ENCODE data around the gene FHL5. TPM values are rescaled to one million over a fixed set of nuclear protein-coding genes. Genes with fewer than 3 reads are reported as not detected.

Gene FHL5
- total and polyA plus RNA-seq, 2 experiments from 2014 or later, result not detected

- peak; percentile 68 to 73 for TF ChIP-seq CTCF (conservative IDR thresholded peaks at IDR 0.05; ENCODE audit: low read depth in 2 of 2)
- no peak for TF ChIP-seq EZH2phosphoT487 (IDR thresholded peaks at IDR 0.05; ENCODE audit: unreplicated experiment)
Observed at GRCh38 chr6:96542702-96543101, 20.2 kb upstream of the FHL5 start (continued).

- H2AFZ ChIP-seq, result no peak overlapping the region
- no peaks in the 10 kb centered on the region for H3K27me3 Mint-ChIP-seq (ENCODE audit: insufficient read depth, low read depth, poor library complexity)
- H3K4me1 ChIP-seq (ENCODE audit: insufficient read depth), result no peaks in the 10 kb centered on the region
- H3K4me1 Mint-ChIP-seq, result no peaks in the 10 kb centered on the region
- no peaks in the 10 kb centered on the region for H3K27me3 ChIP-seq (ENCODE audit: insufficient read depth)
- H4K20me1 ChIP-seq (replicated peaks; ENCODE audit: insufficient read depth), result no peaks in the 10 kb centered on the region
- DNase-seq (ENCODE audit: low spot score) (no peak), ATAC-seq (no peak)
- no peak overlapping the region for H3K4me3 Mint-ChIP-seq
- H3K4me2 ChIP-seq, result no peak overlapping the region
- H3K36me3 Mint-ChIP-seq (ENCODE audit: low read depth), result peaks cover 14% of the 10 kb centered on the region
- no peak overlapping the region for H3K27ac ChIP-seq (ENCODE audit: low read depth)
- TF ChIP-seq ZNF331 (CRISPR knock-in tag; IDR thresholded peaks at IDR 0.05; ENCODE audit: low read depth), result no peak
- TF ChIP-seq EZH2phosphoT487 (IDR thresholded peaks at IDR 0.05; ENCODE audit: unreplicated experiment), result no peak
- no peaks in the 10 kb centered on the region for H3K36me3 ChIP-seq (ENCODE audit: insufficient read depth)
- no peaks in the 10 kb centered on the region for H3K79me2 ChIP-seq (replicated peaks; ENCODE audit: insufficient read depth)
- no peaks in the 10 kb centered on the region; the same call in 2 of the 3 replicates for H3K9me3 Mint-ChIP-seq
- H3F3A ChIP-seq (replicated peaks; ENCODE audit: low read depth), result no peaks in the 10 kb centered on the region
- H3K4me3 ChIP-seq, result no peak overlapping the region
- no peaks in the 10 kb centered on the region for H3K9me2 ChIP-seq (ENCODE audit: insufficient read depth)
- H3K27ac Mint-ChIP-seq, result no peak overlapping the region
Observed at GRCh38 chr6:96545882-96546281, 17.0 kb upstream of the FHL5 start.

GRCh38 chr6:96547654-96548053 lies 15.3 kb upstream of the FHL5 start:
- no peak overlapping the region for H3K4me3 Mint-ChIP-seq
- no peaks in the 10 kb centered on the region for H3K4me1 ChIP-seq (ENCODE audit: insufficient read depth)
- H3K9me3 Mint-ChIP-seq, result no peaks in the 10 kb centered on the region; the same call in 2 of the 3 replicates
- ATAC-seq (no peak), DNase-seq (ENCODE audit: low spot score) (no peak)
- H3K27ac Mint-ChIP-seq, result no peak overlapping the region
- H3K36me3 ChIP-seq (ENCODE audit: insufficient read depth), result 0 out of 2 replicates have a peak, but pooled peaks cover 4% of the 10 kb centered on the region
- no peaks in the 10 kb centered on the region for H4K20me1 ChIP-seq (replicated peaks; ENCODE audit: insufficient read depth)
- no peaks in the 10 kb centered on the region for H3K4me1 Mint-ChIP-seq
- H3K27me3 ChIP-seq (ENCODE audit: insufficient read depth), result no peaks in the 10 kb centered on the region
- no peaks in the 10 kb centered on the region for H3K9me2 ChIP-seq (ENCODE audit: insufficient read depth)
- H3K27ac ChIP-seq (ENCODE audit: low read depth), result no peak overlapping the region
- no peaks in the 10 kb centered on the region for H3K27me3 Mint-ChIP-seq (ENCODE audit: insufficient read depth, low read depth, poor library complexity)
- H3K4me3 ChIP-seq, result no peak overlapping the region
- TF ChIP-seq CREB1 (CRISPR knock-in tag; IDR thresholded peaks at IDR 0.05; ENCODE audit: low read depth) (no peak), JUNB (IDR thresholded peaks at IDR 0.05; ENCODE audit: unreplicated experiment) (no peak), ZNF114 (CRISPR knock-in tag; IDR thresholded peaks at IDR 0.05) (no peak), POLR2AphosphoS5 (IDR thresholded peaks at IDR 0.05; ENCODE audit: low read depth) (no peak), CTCF (conservative IDR thresholded peaks at IDR 0.05; ENCODE audit: low read depth in 2 of 2) (no peak)
- H3K79me2 ChIP-seq (replicated peaks; ENCODE audit: insufficient read depth), result no peaks in the 10 kb centered on the region
- no peak overlapping the region for H3K4me2 ChIP-seq
- H2AFZ ChIP-seq, result no peak overlapping the region
- H3K36me3 Mint-ChIP-seq (ENCODE audit: low read depth), result peaks cover 17% of the 10 kb centered on the region
- no peaks in the 10 kb centered on the region for H3F3A ChIP-seq (replicated peaks; ENCODE audit: low read depth)

All from GM23338 (cell line).